Mucosa of descending colon (tissue), 3 donors: ENCODE measurements around the gene GUCD1. TPM values are rescaled to one million over a fixed set of nuclear protein-coding genes. Genes with fewer than 3 reads are reported as not detected.
A peak's percentile ranks its signal among the peaks of the same experiment; 100 is the strongest.
"Not testable (repeated sequence)": the region's sequence is repeated elsewhere in the genome, so short reads cannot be mapped to it uniquely, and the experiment has no call there.

ENCODE experiments used
- ATAC-seq: fragments of 200-7000 bp; cut with Tn5 transposase; one replicate; pipeline ENCODE4 v1.9.1; 2020; ENCODE audit warnings: mild to moderate bottlenecking, moderate library complexity
- DNase-seq, 3 donors: peaks; one replicate each; pipeline ENCODE4 v3.0.0-alpha.2; 2020
- H3K36me3 ChIP-seq: fragments of 200-600 bp; one replicate; pipeline ENCODE4 v1.8.0; 2021; ENCODE audit warnings: low read depth, mild to moderate bottlenecking
- H3K4me1 ChIP-seq: fragments of 200-600 bp; one replicate; pipeline ENCODE4 v1.8.0; 2021; ENCODE audit warnings: low read depth, mild to moderate bottlenecking
- H3K4me3 ChIP-seq: fragments of 200-600 bp; one replicate; pipeline ENCODE4 v1.8.0; 2021; ENCODE audit warnings: mild to moderate bottlenecking
- H3K9me3 ChIP-seq: fragments of 200-600 bp; one replicate; pipeline ENCODE4 v1.8.0; 2021; ENCODE audit warnings: mild to moderate bottlenecking
- CTCF ChIP-seq: fragments of 200-600 bp; IDR thresholded peaks from one replicate; pipeline ENCODE4 v1.8.0; 2022; ENCODE audit warnings: antibody characterized with exemption, mild to moderate bottlenecking
- intact Hi-C, 2 donors: fragments of 100-400 bp; cut with DNase I in 1 of 2; cut with micrococcal nuclease in 1 of 2; formaldehyde crosslinking; loops; one replicate each; pipeline versions ENCODE4 v1.11.0 to v1.11.1; 2022; cut with DNase I, micrococcal nuclease
- total RNA-seq, 3 donors: library from RNA; stranded (reverse); fragmentation: NEBNext Ultra II Directional in 2 of 3; extraction: Animal tissue kit (Norgen Biotek cat#: 25700) in 2 of 3; gene quantifications; one replicate each; pipeline versions ENCODE4 v1.2.1 to v1.2.4, GENCODE V29; 2021 to 2023
- donor health status: DM: no; HTN: no; CAD: no; lungs with moderate emphysema.
- donor health status: DM: no; HTN: no; CAD: no.
- donor health status: DM: no; HTN: yes; CAD: no.

The GUCD1 gene
- total RNA-seq, 3 donors from 2014 or later, result 188 to 243 (median 242) TPM

GRCh38 chr22:24599514-24599913, 44.6 kb upstream of the GUCD1 start:
- no peak for ATAC-seq
- H3K36me3 ChIP-seq, result no peaks in the 10 kb centered on the region
- intact Hi-C loops, result no loop called here
- no peak for DNase-seq
- H3K4me1 ChIP-seq, result peaks cover 15% of the 10 kb centered on the region
- no peaks in the 10 kb centered on the region for H3K9me3 ChIP-seq
- H3K4me3 ChIP-seq, result no peak overlapping the region
- TF ChIP-seq CTCF, result no peak

GRCh38 chr22:24597076-24597475, 42.1 kb upstream of the GUCD1 start:
- H3K4me3 ChIP-seq, H3K9me3 ChIP-seq, DNase-seq, H3K36me3 ChIP-seq, intact Hi-C loops, ATAC-seq: not testable (repeated sequence)
- H3K4me1 ChIP-seq, result peaks cover 14% of the 10 kb centered on the region

GRCh38 chr22:24595863-24596262, 40.9 kb upstream of the GUCD1 start:
- intact Hi-C loops, result no loop called here
- Histone ChIP-seq H3K36me3 (no peaks in the 10 kb centered on the region), H3K9me3 (no peaks in the 10 kb centered on the region), H3K4me1 (peaks cover 7% of the 10 kb centered on the region), H3K4me3 (no peak overlapping the region)
- DNase-seq, result no peak
- no peak for TF ChIP-seq CTCF
- no peak for ATAC-seq

- intact Hi-C loops, result no loop called here
- H3K9me3 ChIP-seq, result no peaks in the 10 kb centered on the region
- no peaks in the 10 kb centered on the region for H3K36me3 ChIP-seq
- no peak overlapping the region for H3K4me3 ChIP-seq
- DNase-seq (no peak), ATAC-seq (no peak)
- TF ChIP-seq CTCF, result no peak
- H3K4me1 ChIP-seq, result peaks cover 5% of the 10 kb centered on the region
Observed at GRCh38 chr22:24595228-24595627, 40.3 kb upstream of the GUCD1 start.

- no peaks in the 10 kb centered on the region for H3K9me3 ChIP-seq
- intact Hi-C loops, result no loop called here
- no peaks in the 10 kb centered on the region for H3K36me3 ChIP-seq
- no peak for TF ChIP-seq CTCF
- ATAC-seq, result peak; percentile 1
- peaks cover 5% of the 10 kb centered on the region for H3K4me1 ChIP-seq
- H3K4me3 ChIP-seq, result no peak overlapping the region
- no peak for DNase-seq
Observed at GRCh38 chr22:24594569-24595120, 39.7 kb upstream of the GUCD1 start.

- ATAC-seq (peak; percentile 63), DNase-seq (peak in 2 of 3 donors; percentile 69 to 80)
- Histone ChIP-seq H3K36me3 (no peaks in the 10 kb centered on the region), H3K9me3 (no peaks in the 10 kb centered on the region), H3K4me3 (no peak overlapping the region), H3K4me1 (peaks cover 5% of the 10 kb centered on the region)
- intact Hi-C loops, result no loop called here
- TF ChIP-seq CTCF, result no peak
Observed at GRCh38 chr22:24593836-24594568, 39.1 kb upstream of the GUCD1 start.

- H3K36me3 ChIP-seq, ATAC-seq, DNase-seq, H3K4me3 ChIP-seq, H3K4me1 ChIP-seq, intact Hi-C loops, H3K9me3 ChIP-seq: not testable (repeated sequence)
Observed at GRCh38 chr22:24593559-24593835, 38.6 kb upstream of the GUCD1 start.
